GM12872 (cell line): ENCODE results near the gene TIGAR.

ENCODE experiments used
- TF ChIP-seq, protein P1 (sequence below): IDR thresholded peaks from 3 replicates; pipeline ENCODE4 v1.5.1; 2011; ENCODE audit warnings: low read depth, mild to moderate bottlenecking, low read length, moderate library complexity; ENCODE audit not compliant: insufficient read depth

Gene TIGAR

DNA sequence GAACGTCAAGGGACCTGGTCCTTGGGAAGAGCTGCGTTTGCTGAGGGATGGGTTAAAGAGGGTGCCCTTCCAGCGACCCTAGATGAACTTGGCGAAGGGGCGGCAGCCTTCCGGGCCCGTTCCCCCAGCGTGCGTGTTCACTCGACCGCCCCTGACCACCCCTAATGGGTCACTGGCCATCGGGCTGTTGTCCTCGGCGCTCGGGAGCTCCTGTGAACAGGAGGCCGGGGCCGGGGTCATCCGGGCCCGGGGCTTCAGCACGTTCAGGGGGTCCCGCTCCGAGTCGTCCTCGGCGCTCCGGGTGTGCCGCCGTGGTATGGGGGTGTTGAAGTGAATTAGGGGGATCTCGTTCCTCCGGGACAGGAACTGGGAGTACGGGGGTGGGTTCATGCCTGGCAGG is 49.3 kb downstream of the TIGAR start:
- TF ChIP-seq, protein P1, sequence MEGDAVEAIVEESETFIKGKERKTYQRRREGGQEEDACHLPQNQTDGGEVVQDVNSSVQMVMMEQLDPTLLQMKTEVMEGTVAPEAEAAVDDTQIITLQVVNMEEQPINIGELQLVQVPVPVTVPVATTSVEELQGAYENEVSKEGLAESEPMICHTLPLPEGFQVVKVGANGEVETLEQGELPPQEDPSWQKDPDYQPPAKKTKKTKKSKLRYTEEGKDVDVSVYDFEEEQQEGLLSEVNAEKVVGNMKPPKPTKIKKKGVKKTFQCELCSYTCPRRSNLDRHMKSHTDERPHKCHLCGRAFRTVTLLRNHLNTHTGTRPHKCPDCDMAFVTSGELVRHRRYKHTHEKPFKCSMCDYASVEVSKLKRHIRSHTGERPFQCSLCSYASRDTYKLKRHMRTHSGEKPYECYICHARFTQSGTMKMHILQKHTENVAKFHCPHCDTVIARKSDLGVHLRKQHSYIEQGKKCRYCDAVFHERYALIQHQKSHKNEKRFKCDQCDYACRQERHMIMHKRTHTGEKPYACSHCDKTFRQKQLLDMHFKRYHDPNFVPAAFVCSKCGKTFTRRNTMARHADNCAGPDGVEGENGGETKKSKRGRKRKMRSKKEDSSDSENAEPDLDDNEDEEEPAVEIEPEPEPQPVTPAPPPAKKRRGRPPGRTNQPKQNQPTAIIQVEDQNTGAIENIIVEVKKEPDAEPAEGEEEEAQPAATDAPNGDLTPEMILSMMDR = no peak

DNA sequence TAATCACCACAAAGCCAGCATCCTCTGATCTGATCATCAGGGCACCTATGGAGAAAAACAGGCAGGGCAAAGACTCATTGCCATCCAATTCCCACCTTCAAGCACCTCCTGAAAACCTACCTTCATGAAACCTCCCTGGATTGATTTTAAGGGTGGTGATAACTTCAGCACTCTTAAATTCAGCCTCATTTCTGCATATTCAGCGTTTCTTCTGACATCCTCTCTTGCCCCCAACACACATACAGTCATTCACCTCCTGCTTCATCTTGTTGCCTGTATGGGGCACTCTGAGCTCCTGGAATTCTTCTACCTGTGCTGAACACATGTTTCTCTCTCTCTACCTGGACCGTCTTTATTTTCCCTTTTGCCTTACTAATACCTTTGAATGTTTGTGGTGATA is 51.6 kb downstream of the TIGAR start:
- TF ChIP-seq, protein P1 = no peak

DNA sequence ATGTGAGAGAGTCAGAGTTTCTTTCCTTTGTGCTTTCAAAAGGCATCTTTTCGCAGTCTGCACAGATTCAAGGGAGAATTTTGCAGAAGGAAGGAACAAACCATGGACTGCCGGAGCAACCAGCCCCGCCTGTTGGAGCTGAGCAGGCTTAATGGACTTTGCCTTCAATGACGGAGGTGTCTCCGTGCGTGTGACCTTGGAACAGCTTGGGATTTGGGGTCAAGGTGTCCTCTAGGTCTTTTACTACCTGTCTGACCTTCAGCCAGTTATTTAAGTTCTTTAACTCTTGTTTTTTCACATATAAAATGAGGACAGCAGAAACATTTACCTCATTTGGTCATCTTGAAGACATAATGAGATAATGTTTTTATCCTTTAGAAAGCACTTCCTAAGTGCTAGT is 54.4 kb downstream of the TIGAR start:
- TF ChIP-seq, protein P1 = no peak

DNA sequence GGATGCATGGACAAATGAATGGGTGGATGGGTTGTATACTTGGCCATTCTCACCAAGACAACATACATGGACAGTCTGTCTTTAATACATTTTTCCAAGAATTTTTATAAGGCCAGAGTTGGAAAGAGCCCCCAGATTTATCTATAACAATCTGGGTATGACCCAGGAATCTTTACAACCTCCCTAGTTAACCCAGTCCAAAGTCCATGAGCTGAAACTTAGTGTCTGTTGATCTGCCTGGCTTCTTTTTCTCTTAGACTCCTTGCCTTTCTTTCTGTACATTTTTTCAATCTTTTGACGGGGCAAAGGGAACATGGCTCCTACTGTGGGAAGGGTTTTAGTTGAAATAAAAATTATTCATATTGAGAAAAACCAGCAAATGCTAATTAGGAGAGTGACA is 57.8 kb downstream of the TIGAR start:
- TF ChIP-seq, protein P1 = no peak

DNA sequence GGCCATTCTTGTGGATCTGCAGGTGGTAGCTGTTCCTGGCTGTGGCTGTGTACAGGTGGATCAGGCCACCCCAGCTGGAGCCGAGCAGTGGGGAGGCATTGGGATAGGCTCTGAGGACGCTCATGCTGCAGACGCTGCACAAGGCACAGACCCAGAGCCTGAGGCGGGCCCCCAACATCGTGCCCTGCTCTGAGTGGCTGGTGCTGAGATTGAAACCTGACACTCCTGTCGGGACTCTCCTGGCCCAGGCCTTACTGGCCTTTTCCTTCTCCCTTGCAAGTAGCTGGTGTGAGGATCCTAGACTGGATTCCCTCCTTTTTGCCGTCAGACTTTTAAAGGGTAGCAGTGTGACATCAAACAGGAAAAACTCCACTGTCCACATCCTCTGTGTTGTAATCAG is 58.4 kb downstream of the TIGAR start, which contains the start of gene FGF23:
Gene FGF23 (minus strand): TSS at position 308 of the 400 bp plus-strand sequence. CDS start 130 bp downstream, at position 178.
- TF ChIP-seq, protein P1 = no peak

DNA sequence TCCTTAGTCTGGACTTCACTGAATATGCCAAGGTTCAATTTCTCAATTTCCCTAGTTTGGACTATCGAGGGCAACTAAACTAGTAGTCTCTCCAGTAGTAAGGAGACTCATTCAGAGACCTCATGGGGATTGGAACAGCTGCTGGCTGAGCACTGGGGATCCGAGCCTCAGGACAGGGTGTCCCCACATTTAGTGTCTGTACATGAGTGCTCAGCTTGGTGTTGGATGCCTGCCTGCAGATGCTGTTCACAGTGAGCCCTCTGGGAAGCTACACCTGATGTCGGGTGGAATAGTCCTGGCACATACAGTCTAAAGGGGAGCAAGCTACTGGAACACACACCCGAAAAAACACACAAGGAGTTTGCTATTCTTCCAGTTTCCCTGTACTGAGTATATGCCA is 59.3 kb downstream of the TIGAR start:
- TF ChIP-seq, protein P1 = no peak

DNA sequence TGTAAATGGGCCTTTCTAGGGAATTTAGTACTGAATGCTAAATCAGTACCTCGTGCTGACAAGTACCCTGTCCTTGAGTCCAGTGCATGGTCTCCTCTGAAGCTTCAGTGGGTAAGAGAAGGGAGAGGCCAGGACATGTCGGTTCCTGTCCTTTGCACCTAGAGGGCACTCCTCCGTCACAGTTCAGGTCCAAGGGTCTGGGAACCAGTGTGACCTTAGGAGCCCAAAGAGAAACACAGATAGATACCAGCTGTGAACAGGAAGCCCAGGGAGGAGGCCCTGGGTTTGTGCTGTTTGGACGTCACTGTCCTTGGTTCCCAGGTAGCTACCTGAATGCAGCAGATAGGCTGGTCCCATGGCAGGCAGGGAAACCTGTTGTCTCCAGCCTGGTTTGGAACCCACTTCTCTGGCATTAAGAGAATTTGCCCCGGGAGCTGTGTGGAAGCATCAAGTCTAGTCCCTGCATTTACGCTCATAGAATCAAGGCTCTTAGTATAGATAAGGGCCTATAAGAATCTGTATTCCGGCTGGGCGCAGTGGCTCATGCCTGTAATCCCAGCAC is 62.4 kb downstream of the TIGAR start:
- TF ChIP-seq, protein P1 = peak; percentile 40; the same call in 2 of the 3 replicates
